AG08395 (cell line): ENCODE data around the gene RASSF7.
A peak's percentile ranks its signal among the peaks of the same experiment; 100 is the strongest.
"Not testable (repeated sequence)": the region's sequence is repeated elsewhere in the genome, so short reads cannot be mapped to it uniquely, and the experiment has no call there.

Experiments used
- DNase-seq: peaks from one replicate; pipeline ENCODE4 v3.0.0; 2012; ENCODE audit warnings: mixed read lengths, low spot score

RASSF7 gene

GRCh38 chr11:560305-561147, at the start of gene RASSF7, which contains the start of gene LMNTD2:
Gene RASSF7 (plus strand): TSS chr11:560970. CDS start chr11:561769, 799 bp downstream.
Gene LMNTD2 (minus strand): TSS chr11:560738. CDS start chr11:560716, 22 bp downstream.
- peak; percentile 99 for DNase-seq

DNA sequence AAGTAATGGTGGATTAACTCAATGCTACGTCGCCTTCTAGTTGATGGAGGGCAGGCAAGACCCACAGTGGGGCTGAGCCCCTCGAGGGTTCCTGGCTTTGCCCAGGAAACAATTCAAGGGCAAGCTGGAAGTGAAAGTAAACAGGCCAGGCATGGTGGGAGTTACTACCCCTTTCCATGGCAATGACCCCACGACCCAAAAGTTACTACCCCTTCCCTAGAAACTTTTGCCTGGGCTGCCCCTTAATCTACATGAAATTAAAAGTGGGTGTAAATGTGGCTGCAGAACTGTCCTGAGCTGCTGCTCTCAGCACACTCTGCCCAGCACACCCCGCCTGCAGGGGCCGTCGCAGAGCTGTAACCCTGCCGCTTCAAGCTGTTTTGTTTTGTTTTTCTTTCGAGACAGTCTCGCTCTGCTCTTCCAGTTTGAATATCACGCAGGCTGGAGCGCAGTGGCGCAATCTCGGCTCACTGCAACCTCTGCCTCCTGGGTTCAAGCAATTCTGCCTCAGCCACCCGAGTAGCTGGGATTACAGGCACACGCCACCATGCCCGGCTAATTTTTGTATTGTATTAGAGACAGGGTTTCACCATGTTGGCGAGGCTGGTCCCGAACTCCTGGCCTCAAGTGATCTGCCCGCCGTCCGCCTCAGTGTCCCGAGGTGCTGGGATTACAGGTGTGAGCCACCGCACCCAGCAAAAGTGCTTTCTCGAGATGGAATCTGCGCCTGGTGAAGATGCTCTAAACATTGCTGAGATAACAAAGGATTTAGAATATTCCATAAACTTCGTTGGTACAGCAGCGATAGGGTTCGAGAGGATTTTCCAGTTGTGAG, 47.8 kb upstream of the RASSF7 start:
- no peak for DNase-seq

DNA sequence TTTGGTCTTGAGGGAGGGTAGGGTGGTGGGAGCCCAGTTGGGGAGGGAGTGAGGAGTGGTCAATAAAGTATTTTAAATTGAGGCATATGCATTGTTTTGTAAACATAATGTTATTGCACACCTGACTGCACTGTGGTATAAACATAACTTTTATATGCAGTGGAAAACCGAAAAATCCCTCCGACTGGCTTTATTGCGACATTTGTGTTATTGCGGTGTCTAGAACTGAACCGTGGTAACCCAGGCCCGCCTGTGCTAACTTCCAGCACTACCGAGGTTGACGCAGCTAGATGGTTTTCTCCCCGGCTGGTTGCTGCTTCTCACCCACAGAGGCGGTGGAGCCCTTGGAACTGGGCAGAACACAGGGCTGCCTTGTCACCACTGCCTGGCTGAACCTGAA, 46.2 kb upstream of the RASSF7 start:
- DNase-seq, result no peak

- DNase-seq, result no peak
Measured at GRCh38 chr11:515131-515530, 45.6 kb upstream of the RASSF7 start.

DNA sequence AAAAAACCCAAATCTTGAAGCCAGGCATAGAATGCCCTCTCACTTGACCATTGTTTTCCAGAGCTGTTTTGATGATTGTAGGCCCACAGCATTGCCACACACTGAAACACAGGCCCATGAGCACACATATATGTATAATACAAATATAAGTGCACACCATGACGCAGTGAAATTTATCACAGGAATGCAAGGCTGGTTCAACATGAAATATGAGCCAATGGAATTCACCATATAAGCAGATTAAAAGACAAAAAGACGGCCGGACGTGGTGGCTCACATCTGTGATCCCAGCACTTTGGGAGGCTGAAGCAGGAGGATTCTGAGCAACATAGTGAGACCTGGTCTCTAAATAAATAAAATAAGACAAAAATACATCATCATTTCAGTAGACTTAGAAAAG, 44.4 kb upstream of the RASSF7 start:
- no peak for DNase-seq

GRCh38 chr11:516918-517685, 43.7 kb upstream of the RASSF7 start:
- not testable (repeated sequence) for DNase-seq

- peak; percentile 93 for DNase-seq
Measured at GRCh38 chr11:518463-519202, 42.1 kb upstream of the RASSF7 start.

- no peak for DNase-seq
Measured at GRCh38 chr11:520428-521176, 40.2 kb upstream of the RASSF7 start.

DNA sequence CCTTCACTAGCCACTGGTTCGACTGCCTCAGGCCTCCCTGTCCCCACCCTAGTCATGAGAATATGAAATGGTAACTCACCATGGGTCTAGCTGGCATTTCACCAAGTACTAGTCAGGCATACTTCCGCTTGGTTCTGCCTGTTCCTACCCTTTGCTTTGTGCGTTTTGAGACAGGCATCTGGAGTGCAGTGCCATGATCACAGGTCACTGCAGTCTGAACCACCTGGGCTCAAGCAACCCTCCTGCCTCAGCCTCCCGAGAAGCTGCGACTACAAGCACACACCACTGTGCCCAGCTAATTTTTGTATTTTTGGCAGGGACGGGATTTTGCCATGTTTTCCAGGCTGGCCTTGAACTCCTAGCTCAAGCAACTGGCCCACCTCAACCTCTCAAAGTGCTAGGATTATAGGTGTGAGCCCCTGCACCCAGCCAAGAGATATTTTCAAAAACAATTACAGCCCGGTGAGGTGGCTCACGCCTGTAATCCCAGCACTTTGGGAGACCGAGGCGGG, 39.5 kb upstream of the RASSF7 start:
- no peak for DNase-seq

GRCh38 chr11:526192-526591, 34.6 kb upstream of the RASSF7 start:
- DNase-seq, result no peak

- DNase-seq, result no peak
Measured at GRCh38 chr11:528166-528814, 32.5 kb upstream of the RASSF7 start.

DNA sequence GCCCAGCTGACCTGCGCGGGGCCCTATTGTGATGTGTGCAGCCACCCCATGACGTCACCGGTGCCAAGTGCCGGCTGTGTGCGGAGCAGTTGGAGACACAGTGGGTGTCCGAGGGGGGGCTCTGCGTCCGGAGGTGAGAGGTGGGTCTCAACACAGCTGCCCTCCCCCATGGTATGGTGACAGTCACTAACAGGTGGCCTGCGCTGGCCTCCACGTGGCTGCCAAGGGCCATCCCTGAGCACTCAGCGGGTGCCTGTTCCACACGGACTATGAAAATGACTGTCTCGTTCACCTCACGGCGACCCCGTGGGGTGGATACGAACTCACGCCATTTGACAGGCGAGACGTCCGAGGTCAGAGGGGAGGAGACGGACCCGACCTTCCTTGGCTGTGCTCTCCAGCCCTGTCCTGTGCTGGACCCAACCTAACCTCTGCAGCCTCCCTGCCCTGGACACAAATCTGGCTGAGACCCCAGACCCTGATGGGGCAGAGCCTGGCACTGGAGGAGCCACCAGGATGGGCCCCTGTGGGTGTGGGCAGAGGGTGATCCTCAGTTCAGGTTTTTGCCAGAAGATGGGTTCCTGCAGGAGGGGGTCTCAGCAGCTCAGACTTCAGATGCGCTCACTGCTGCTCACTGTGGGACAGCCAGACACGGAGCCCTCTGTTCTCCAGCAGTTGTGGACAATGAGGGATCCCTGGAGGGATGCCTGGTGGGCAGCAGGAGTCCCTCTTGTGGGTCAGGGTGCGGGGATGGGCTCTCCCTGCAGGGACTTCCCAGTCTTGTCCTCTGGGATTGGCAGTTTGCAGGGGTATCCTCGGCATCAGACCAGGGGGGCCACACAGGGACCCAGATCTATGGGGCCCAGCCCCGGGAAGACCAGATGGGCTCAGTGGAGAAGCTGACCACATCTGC, 31.7 kb upstream of the RASSF7 start:
- DNase-seq, result no peak

DNA sequence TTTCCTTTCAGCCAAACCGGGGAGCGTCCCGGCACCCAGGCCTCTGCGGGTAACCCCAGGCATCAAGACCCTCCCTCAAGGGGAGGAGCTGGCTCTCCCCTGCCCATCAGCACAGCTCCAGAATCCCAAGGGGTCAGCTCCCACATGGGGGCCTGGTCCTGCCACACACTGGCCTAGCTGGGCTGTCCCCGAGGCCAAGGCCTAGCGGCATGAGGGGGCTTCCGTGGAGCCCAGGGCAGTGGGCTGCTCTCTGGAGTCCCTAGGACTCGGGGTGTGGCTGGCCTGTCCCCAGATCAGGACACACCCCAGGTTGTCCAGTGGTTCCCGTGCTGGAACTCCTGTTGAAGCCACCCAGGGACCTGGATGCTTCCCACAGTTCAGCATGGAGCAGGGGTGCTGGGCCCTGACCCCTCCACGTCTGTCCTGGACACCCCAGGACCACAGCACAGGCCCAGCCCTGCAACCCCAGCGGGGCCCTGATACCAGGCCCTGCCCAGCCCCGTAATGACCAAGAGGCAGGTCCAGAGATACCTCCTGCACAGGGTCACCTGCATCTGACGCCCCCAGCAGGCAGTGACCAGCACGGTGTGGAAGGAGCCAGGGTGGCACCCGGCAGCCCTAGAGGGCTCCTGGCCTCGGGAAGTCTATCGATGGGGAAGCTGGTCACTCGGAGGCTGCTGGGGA, 30.9 kb upstream of the RASSF7 start:
- DNase-seq, result no peak

- no peak for DNase-seq
Measured at GRCh38 chr11:530960-531831, 29.6 kb upstream of the RASSF7 start.

DNA sequence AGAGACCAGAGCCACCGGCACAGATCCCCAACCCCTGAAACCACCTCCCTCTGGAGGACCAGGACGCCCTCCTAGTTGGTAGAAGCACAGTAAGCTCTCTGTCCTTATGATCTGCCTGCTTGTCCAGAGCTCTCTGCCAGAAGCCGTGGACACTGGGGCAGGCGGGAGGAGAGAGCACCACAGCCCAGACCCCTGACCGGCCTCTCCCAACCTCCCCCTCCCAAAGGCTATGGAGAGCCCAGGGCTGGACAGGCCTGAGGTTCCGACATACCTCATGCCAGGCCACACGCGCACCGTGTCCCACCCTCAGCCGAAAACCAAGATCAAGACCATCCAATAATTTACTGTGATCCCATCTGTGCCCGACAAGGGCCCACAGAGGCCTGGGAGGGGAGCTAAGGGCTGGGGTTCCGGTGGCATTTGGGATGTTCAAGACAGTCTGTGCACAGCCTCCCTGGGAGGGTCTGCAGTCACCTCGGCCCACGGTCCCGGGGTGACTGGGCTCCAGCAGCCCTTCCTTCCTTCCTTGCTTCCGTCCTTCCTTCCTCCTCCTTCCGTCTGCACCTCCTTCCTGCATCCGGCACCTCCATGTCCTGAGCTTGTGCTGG, 28.7 kb upstream of the RASSF7 start:
- no peak for DNase-seq

DNA sequence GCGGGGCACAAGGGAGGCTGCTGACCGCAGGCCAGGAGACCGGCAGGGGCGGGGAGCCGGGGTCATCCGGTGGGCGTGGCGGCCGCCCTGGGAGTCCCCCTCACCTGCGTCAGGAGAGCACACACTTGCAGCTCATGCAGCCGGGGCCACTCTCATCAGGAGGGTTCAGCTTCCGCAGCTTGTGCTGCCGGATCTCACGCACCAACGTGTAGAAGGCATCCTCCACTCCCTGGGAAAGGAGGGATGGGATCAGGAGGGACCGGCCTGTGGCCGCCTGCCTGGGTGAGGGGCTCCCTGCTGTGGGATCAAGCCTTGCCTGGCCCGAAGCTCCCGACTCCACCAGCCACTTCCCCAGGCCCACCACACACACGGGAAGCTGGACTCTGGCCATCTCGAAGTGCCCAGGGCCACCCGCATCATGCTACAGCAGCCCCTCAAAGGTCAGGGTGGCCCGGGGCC, 28.2 kb upstream of the RASSF7 start:
- no peak for DNase-seq
